Skin epidermis (tissue), 12 donors: ENCODE measurements around the gene MRPL48.
"Not testable (repeated sequence)": the region's sequence is repeated elsewhere in the genome, so short reads cannot be mapped to it uniquely, and the experiment has no call there.

Experiments used
- H3K27ac ChIP-seq, 21 experiments: fragments of 200-600 bp; sonication (generic) in 11 of 21; one replicate each; pipeline ENCODE4 v1.5.0; 2020; ENCODE audit warnings: mild to moderate bottlenecking in 3 of 21, inconsistent platforms in 2 of 21, moderate library complexity in 2 of 21
- H3K4me3 ChIP-seq, 7 experiments: fragments of 200-600 bp; sonication (generic) in 2 of 7; one replicate each; pipeline ENCODE4 v1.5.0; 2020; ENCODE audit warnings: inconsistent platforms in 2 of 7, mild to moderate bottlenecking in 2 of 7, moderate library complexity in 1 of 7

Gene MRPL48

DNA sequence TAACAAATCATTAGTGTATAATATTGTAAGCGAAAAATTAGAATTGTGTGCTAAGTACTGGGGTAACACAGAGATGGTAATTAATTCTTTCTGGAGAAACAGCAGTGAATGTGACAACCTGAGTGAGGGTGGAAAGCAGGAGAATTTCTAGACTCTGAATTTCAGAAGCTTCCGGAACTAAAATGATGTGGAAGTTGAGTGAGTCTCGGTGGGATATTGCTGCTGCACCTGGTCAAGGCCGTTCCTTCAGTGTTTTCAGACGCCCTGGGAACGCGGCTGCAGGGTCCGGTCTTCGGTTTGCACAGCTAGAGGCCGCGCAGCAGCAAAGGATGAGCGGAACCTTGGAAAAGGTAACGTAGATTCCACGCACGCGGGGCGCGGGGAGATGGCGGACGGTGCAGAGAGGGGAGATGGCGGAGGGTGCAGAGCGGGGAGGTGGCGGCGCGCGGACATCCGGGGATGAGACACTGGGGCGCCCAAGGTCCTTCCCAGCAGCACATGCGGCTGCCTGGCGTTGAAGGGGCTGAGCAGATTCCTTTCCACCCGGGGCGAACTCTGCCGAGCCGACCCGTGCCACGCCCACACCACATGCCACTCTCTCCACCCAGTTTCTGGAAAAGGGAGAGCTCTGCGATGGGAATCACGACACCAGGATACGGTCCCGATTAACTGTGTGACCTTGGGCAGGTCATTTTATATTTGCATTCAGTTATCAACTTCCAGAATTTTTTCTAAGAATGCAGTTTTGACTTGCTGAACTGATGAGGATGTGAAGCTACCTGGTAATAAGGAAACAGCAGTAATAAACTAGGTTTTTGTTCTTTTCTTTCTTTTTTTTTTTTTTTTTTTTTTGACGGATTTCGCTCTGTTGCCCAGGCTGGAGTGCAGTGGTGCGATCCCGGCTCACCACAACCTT, at the start of gene MRPL48:
Gene MRPL48 (plus strand): TSS at position 232 of the 916 bp plus-strand sequence. CDS start 98 bp downstream, at position 330.
- H3K27ac ChIP-seq, result peak within 1 kb of the TSS; percentile 50 to 99 (median 91)
- H3K4me3 ChIP-seq, result peak within 1 kb of the TSS; percentile 39 to 79 (median 68)

DNA sequence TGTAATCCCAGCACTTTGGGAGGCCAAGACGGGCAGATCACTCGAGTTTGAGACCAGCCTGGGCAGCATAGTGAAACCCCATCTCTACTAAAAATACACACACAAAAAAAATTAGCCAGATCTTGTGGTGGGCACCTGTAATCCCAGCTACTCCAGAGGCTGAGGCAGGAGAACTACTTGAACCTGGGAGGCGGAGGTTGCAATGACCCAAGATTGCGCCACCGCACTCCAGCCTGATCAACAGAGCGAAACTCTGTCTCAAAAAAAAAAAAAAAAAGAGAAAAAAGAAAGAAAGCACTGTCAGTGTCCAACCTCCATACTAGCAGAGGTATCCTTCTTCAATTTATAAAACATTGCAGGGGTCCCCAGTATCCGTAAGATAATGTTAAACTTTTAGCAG, 44.6 kb upstream of the MRPL48 start:
- Histone ChIP-seq H3K4me3 (no peak overlapping the region), H3K27ac (no peak overlapping the region)

DNA sequence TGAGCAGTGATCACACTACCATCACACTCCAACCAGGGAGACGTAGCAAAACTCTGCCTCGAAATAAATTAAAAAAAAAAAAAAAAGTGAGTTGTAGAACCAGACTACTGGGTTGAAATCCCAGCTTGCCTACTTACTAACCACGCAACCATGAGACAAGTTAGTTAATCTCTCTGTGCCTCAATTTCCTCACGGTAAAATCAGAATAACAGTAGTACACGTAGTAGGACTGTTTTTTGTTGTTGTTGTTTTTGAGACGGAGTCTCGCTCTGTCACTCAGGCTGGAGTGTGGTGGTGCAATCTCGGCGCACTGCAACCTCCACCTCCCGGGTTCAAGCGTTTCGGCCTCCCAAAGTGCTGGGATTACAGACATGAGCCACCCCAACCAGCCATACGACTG, 41.0 kb upstream of the MRPL48 start:
- Histone ChIP-seq H3K4me3 (no peak overlapping the region), H3K27ac (no peak overlapping the region)

GRCh38 chr11:73747762-73748161, 39.9 kb upstream of the MRPL48 start:
- no peak overlapping the region for H3K4me3 ChIP-seq
- no peak overlapping the region for H3K27ac ChIP-seq

- no peak overlapping the region for H3K27ac ChIP-seq
- no peak overlapping the region for H3K4me3 ChIP-seq
These were observed 39.4 kb upstream of the MRPL48 start for GRCh38 chr11:73748300-73748699.

GRCh38 chr11:73749118-73749517, 38.6 kb upstream of the MRPL48 start:
- Histone ChIP-seq H3K27ac (no peak overlapping the region), H3K4me3 (no peak overlapping the region)

DNA sequence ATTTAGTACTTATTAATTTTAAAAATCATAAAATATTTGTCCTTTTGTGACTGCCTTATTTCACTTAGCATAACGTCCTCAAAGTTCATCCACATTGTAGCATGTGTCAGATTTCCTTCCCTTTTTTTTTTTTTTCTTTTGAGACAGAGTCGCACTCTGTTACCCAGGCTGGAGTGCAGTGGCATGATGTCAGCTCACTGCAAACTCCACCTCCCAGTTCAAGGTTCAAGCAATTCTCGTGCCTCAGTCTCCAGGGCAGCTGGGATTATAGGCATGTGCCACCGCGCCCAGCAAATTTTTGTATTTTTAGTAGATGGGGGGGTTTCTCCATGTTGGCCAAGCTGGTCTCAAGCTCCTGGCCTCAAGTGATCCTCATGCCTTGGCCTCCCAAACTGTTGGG, 37.4 kb upstream of the MRPL48 start:
- Histone ChIP-seq H3K27ac (no peak overlapping the region), H3K4me3 (no peak overlapping the region)

- H3K4me3 ChIP-seq, H3K27ac ChIP-seq: not testable (repeated sequence)
These were observed 36.8 kb upstream of the MRPL48 start for GRCh38 chr11:73750862-73751261.

- H3K27ac ChIP-seq, result no peak overlapping the region
- no peak overlapping the region for H3K4me3 ChIP-seq
These were observed 35.3 kb upstream of the MRPL48 start for GRCh38 chr11:73752216-73752867.

GRCh38 chr11:73752903-73753302, 34.8 kb upstream of the MRPL48 start:
- H3K4me3 ChIP-seq, result no peak overlapping the region

DNA sequence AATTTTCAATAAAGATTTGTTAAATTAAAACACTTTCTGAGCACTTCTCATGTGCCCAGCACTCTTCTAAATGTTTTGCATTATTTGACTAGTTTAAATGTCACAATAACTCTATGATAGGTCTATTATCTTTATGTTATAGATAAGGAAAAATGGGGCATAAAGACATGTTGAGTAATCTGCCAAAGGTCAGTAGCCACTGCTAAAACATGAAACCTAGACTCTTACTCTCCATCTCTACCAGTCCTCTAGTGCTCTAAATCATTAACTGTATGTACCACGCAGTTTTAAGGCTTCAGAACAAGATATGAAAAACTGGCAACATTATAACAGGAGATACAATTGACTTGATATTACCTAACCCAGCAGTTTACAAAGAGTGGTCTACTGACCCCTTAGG, 33.7 kb upstream of the MRPL48 start:
- Histone ChIP-seq H3K27ac (no peak overlapping the region), H3K4me3 (no peak overlapping the region)

More at GRCh38 chr11:73752903-73753302, 34.8 kb upstream of the MRPL48 start:
- H3K27ac ChIP-seq, result no peak overlapping the region

- H3K4me3 ChIP-seq, result no peak overlapping the region
- H3K27ac ChIP-seq, result no peak overlapping the region
These were observed 32.0 kb upstream of the MRPL48 start for GRCh38 chr11:73755670-73756069.

- H3K4me3 ChIP-seq, result no peak overlapping the region
- H3K27ac ChIP-seq, result no peak overlapping the region
These were observed 30.1 kb upstream of the MRPL48 start for GRCh38 chr11:73757598-73757997.

GRCh38 chr11:73758451-73758850, 29.2 kb upstream of the MRPL48 start:
- Histone ChIP-seq H3K27ac (no peak overlapping the region), H3K4me3 (peak overlapping the region in 2 of 7 experiments; percentile 72 to 86)

DNA sequence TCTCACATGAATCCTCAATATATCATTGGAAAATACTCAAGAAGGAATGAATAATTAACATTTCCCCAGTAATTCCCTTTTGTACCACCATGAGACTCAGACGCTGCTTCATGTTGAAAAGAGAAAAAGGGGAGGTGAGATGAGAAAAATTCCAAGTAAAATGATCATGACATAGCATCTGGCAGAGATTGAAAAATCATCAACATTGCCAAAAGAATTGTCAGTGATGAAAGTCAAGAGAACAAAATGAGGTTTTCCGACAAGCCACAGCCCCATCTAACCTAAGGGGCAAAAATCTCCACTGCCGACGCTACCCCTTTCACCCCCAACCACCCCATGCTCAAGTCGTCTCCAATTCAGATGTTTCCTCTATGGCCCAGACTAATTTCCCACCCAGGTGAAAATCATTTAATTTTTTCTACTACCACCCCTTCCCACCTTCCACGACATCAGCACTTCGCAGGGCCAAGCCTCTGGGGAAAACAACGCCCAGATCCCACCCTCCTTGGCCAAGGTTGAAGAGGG, 28.0 kb upstream of the MRPL48 start:
- peak overlapping the region; percentile 72 to 100 (median 89) for H3K4me3 ChIP-seq
- peak overlapping the region; percentile 80 to 98 (median 96) for H3K27ac ChIP-seq

- peak overlapping the region; percentile 80 to 98 (median 96) for H3K27ac ChIP-seq
These were observed 27.5 kb upstream of the MRPL48 start for GRCh38 chr11:73760135-73760678.

DNA sequence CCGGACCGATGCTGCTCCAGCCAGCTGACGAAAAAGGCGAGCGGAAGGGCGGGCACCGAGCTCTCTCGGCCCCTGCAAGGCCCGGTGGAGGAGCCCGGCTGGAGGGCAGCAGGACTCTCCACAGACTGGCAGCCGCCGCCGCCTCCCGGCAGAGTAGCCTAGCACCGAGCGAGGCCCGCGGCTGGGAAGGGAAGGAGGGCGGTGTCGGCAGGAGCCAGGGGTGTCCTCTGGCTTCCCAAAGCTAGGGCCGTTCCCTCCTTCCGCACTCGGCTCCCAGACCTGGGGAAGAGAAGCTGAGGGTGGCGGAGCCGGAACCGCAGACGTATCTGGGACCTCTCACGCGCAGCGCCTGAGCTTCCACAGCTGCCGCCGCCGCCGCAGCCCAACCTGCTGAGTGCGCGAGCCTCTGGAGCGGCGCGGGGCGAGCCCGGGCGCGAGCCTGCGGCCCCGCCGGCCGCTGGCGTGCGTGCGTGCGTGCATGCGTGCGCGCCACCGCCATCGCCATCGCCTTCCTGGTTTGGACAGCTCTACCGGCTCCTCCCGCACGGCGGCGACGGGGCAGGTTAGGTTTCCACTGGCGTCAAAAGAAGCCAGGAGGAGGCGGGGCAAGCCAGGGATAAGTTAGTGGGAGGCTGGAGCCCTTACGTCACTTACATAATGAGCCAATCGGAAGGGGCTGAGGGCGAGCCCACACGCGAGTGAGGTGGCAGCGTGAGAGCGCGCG, 26.8 kb upstream of the MRPL48 start, which contains the start of gene RAB6A:
Gene RAB6A (minus strand): TSS at position 396 of the 724 bp plus-strand sequence. CDS start 439 bp downstream, outside the sequence.
- peak within 1 kb of the TSS; percentile 72 to 100 (median 89) for H3K4me3 ChIP-seq
- H3K27ac ChIP-seq, result peak within 1 kb of the TSS; percentile 80 to 98 (median 96)

More at GRCh38 chr11:73760135-73760678, 27.5 kb upstream of the MRPL48 start:
- H3K4me3 ChIP-seq, result peak overlapping the region; percentile 72 to 100 (median 89)

DNA sequence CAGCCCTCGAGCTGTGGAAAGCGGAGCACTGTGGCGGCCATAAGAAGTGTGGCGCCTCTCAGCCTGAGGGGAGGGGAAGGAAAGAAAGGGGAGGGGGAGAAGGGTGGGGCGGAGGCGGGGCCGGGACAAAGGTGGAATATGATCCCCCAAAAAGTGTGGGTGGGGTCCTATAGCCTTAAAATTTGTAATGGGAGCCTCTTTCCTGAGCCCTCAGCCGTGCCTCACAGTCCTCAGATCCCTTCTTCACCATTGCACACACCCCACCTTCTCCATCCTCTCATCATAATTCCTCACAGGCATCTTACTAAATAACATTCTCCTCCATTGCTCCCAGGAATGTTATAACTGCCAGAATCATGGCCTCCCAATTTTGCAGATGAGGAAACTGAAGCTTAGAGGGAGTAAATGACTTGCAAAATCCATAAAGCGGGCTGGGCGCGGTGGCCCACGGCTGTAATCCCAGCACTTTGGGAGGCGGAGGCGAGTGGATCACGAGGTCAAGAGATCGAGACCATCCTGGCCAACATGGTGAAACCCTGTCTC, 26.2 kb upstream of the MRPL48 start:
- H3K4me3 ChIP-seq, result peak overlapping the region; percentile 19 to 99 (median 75)
- H3K27ac ChIP-seq, result peak overlapping the region in 20 of 21 experiments; percentile 60 to 98 (median 80)

GRCh38 chr11:73762732-73763131, 24.9 kb upstream of the MRPL48 start:
- no peak overlapping the region for H3K4me3 ChIP-seq
- H3K27ac ChIP-seq, result no peak overlapping the region
